Activated CD8-positive, alpha-beta memory T cell treated with anti-CD3 and anti-CD28 coated beads for 48 hours (primary cell): ENCODE measurements around the gene SELENOH.

Experiments used
- DNase-seq, 3 experiments: peaks; one replicate each; pipeline ENCODE4 v3.0.0-alpha.2; 2020; ENCODE audit warnings: low read depth in 2 of 3, low spot score in 2 of 3

Gene SELENOH

GRCh38 chr11:57745206-57745605 lies 3.9 kb downstream of the SELENOH start:
- no peak for DNase-seq

DNA sequence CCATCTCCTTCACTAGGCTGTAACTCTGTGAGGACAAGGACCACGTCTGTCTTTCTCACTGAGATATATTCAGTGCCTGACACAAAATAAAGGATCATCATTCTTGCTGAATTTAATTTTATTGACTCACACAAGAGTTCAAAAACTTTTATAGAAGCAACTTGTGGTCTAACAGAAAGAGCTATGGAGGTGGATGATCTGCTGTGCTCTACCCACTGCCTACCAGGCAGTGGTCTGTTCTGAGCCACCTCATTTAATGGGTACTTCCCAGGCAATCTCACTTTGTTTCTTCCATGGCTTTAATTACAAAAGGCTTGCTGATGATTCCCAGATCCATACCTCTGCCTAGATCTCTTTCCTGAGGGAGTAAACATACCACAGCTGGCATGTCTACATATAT lies 5.6 kb downstream of the SELENOH start:
- no peak for DNase-seq

DNA sequence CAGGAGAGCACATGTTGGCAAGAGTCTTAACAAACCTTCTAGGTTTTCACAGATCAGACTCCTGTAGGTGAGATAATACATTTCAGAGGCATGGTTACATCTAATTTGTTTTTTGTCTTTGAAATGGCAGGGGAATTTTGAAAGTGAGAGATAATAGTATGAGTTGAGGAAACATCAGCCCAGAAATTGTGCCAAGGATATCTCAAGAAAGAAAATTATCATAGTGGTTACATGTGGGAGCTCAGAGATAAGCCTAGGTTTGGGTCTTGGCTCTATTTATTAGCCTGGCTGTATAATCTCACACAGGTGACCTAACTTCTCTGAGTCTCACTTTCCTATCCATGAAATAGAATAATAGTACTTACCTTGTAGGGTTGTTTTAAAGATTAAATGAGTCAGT lies 9.9 kb downstream of the SELENOH start:
- no peak for DNase-seq

- no peak for DNase-seq
Observed at GRCh38 chr11:57751676-57752253, 10.5 kb downstream of the SELENOH start, which contains the start of gene BTBD18. Gene BTBD18 (minus strand): TSS chr11:57751819. CDS start chr11:57751188, 631 bp downstream.

GRCh38 chr11:57752954-57753353 lies 11.7 kb downstream of the SELENOH start:
- DNase-seq: no peak

DNA sequence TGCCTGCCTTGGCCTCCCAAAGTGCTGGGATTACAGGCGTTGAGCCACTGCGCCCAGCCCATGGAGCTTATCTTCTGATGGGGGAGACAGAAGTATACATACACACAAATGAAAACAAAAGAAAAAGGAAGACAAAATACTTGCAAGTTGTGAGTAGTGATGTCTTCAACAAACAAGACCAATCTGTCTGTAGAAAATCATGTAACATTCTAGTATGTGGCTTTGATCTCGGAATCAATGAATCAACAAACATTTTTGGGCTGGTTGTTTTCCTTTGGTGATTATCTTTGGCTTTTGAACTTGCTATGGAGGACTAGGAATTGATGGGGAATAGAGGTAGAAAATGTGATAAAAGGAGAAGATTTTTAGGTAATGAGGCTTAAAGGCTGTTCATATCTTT lies 16.9 kb downstream of the SELENOH start:
- no peak for DNase-seq

GRCh38 chr11:57761301-57762234 lies 20.3 kb downstream of the SELENOH start, which contains the start of gene CTNND1:
Gene CTNND1 (plus strand): TSS chr11:57761802. CDS start chr11:57791479, 29,677 bp downstream.
- DNase-seq: no peak

DNA sequence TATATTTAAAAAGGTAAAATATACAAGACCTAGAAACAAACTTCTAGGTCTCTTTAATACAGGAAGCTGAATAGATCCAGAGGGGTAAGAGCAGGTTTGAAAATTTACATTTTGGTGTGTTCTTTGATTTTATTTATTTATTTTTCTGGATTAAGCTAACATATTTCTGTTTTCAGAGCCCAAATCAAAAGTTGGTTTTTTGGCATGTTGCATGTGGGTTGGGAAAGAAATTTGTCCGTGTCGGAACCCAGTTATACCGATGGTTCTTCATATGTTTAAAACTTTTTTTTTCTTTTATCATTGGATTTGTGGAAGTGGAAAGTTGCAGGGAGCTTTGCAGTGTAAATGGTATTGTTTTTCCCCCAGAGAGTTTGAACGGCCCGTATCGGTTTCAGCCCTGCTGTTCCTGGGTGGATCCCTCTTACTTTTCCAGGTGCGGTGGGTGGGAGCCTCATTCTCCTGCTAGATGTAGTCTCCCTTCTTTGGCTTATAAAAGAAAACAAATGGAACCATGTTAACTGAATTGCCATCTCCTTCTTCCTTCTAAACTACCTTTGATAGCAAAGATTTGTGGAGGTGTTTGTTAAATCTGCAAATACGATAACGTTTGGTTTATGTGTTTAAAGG lies 21.1 kb downstream of the SELENOH start:
- no peak for DNase-seq

DNA sequence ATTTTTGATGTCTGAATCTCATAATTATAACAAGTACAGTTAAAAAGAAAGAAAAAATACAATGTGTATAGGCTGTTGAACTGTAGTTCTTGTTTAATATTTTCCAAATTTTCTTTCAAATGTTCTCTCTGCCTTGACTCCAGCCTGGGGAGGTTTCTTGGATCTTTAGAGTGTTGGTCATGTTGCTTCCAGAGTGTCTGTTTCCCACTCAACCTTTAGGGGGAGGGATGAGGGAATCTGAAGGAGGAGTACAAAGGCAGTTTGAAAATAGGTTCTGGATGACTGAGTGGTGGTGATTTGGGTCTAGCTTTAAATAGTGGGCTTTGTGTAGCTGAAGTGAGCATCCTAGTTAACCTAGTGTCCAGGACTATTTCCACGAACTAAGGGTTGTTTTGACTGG lies 22.3 kb downstream of the SELENOH start:
- no peak for DNase-seq

DNA sequence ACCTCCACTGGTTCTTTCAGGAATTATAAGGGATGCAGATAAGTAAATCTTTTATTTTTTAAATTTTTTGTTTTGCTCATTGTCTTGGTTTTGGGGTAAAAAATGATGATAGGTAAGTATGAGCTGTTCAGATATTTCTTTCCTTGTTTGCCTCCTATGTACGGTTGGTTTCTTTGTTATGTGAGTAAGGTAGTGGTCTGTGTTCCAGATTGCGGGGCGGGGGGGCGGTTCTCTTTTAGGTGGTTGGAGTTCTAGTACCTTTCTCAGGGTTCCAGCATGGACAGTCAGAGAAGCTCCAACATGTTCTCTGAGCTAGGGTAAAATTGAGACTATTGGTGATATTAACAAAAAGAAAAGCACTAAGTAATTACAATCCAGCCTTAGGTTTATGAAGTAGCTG lies 22.7 kb downstream of the SELENOH start:
- no peak for DNase-seq

GRCh38 chr11:57764566-57764965 lies 23.3 kb downstream of the SELENOH start:
- DNase-seq: no peak

- no peak for DNase-seq
Observed at GRCh38 chr11:57764972-57765371, 23.7 kb downstream of the SELENOH start.

DNA sequence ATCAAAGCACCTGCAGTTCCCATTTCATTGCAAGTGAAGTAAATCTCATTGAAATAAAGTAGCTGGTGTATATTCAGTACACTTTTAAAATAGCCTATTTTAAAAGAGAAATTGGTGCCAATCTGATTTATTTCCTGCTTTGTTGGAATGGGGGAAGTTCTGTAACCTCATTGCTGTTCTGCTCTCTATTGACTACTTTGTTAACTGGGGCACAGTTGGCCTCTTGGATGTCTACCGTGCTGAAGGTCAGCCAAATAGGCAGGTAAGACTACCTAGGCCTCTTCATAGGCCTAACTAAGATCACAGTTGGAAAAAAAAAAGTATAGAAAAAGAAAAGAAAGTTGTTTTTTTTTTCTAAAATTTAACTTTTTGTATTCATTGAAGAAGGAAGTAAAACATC lies 29.5 kb downstream of the SELENOH start:
- DNase-seq: no peak

GRCh38 chr11:57771365-57771764 lies 30.1 kb downstream of the SELENOH start:
- no peak for DNase-seq

- DNase-seq: no peak
Observed at GRCh38 chr11:57772562-57772961, 31.3 kb downstream of the SELENOH start.

- DNase-seq: no peak
Observed at GRCh38 chr11:57773026-57773598, 31.8 kb downstream of the SELENOH start.

DNA sequence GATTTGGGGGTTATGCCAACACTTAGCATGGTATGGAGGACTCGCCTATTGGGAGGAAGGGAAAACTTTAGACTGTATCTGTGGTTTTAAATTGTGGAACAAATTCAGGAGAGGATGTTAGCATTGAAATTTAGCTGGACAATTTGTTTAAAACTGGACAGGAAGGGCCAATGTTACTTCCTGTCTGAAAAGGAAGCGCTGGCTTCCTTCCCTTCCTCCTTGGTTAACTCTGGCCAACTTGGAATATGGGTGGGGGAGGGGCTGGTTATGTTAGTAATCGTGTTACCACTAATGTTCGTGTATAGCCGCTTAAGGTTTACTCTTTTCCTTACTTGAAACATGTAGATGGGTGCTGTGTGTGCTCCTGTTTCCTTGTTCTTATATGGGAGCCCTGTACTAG lies 34.2 kb downstream of the SELENOH start:
- no peak for DNase-seq

GRCh38 chr11:57776031-57776521 lies 34.8 kb downstream of the SELENOH start:
- DNase-seq: no peak

GRCh38 chr11:57776577-57777210 lies 35.4 kb downstream of the SELENOH start:
- DNase-seq: no peak

DNA sequence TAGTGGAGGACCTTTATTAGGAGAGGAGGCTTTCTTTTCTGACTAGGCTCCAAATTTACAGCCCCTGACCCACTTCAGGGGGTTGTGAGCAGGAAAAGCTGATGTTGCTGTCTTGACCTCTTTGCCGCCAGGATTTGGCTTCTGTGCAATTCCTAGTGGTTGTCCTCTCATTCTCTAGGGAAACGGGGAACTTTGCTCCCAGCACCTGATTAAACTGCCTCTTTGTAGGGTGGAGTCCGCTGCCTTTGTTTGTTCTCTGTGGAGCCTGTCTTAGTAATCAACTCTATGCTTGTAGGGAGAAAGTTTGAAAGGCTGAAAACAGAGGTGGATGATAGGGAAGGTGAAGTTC lies 36.7 kb downstream of the SELENOH start:
- DNase-seq: no peak
